HEK293 (cell line): ENCODE results near the gene CCBE1.

Experiments used
- HOXA7 ChIP-seq: sonication (generic); formaldehyde crosslinking; IDR thresholded peaks from 2 replicates; pipeline ENCODE4 v1.8.1; 2022; ENCODE audit warnings: missing genetic modification reagents, borderline replicate concordance
- KLF1 ChIP-seq: fragments of 450-650 bp; formaldehyde crosslinking; IDR thresholded peaks from 2 replicates; pipeline ENCODE4 v1.5.1; 2016; ENCODE audit warnings: missing biosample characterization, missing genetic modification characterization
- OVOL3 ChIP-seq: fragments of 450-650 bp; formaldehyde crosslinking; IDR thresholded peaks from 2 replicates; pipeline ENCODE4 v1.5.1; 2016; ENCODE audit warnings: missing biosample characterization, missing genetic modification characterization
- PBX3 ChIP-seq: sonication (generic); formaldehyde crosslinking; IDR thresholded peaks from 2 replicates; pipeline ENCODE4 v1.8.1; 2022; ENCODE audit warnings: mild to moderate bottlenecking, moderate library complexity, missing genetic modification reagents
- REST ChIP-seq: fragments of 450-650 bp; formaldehyde crosslinking; IDR thresholded peaks from 2 replicates; pipeline ENCODE4 v1.5.1; 2016; ENCODE audit warnings: missing biosample characterization, missing genetic modification characterization
- YY1 ChIP-seq: fragments of 450-650 bp; formaldehyde crosslinking; IDR thresholded peaks from 2 replicates; pipeline ENCODE4 v1.5.1; 2018; ENCODE audit warnings: missing biosample characterization, missing genetic modification characterization
- ZEB2 ChIP-seq: fragments of 450-650 bp; formaldehyde crosslinking; IDR thresholded peaks from 2 replicates; pipeline ENCODE4 v1.5.1; 2016; ENCODE audit warnings: missing biosample characterization, missing genetic modification characterization
- ZFP3 ChIP-seq: fragments of 450-650 bp; formaldehyde crosslinking; IDR thresholded peaks from 2 replicates; pipeline ENCODE4 v1.5.1; 2016; ENCODE audit warnings: low read depth, missing biosample characterization, missing genetic modification characterization
- ZFP41 ChIP-seq: fragments of 450-650 bp; formaldehyde crosslinking; IDR thresholded peaks from 2 replicates; pipeline ENCODE4 v1.5.1; 2016; ENCODE audit warnings: missing biosample characterization, missing genetic modification characterization, borderline replicate concordance
- ZNF138 ChIP-seq: fragments of 450-650 bp; formaldehyde crosslinking; IDR thresholded peaks from 2 replicates; pipeline ENCODE4 v1.5.1; 2016; ENCODE audit warnings: missing biosample characterization, missing genetic modification characterization, borderline replicate concordance
- ZNF174 ChIP-seq: fragments of 450-650 bp; formaldehyde crosslinking; IDR thresholded peaks from 2 replicates; pipeline ENCODE4 v1.5.0; 2017; ENCODE audit warnings: missing biosample characterization, mild to moderate bottlenecking, missing genetic modification characterization
- ZNF184 ChIP-seq: fragments of 450-650 bp; IDR thresholded peaks from 2 replicates; pipeline ENCODE4 v1.5.1; 2018; ENCODE audit warnings: missing biosample characterization, mild to moderate bottlenecking, missing genetic modification characterization
- ZNF266 ChIP-seq: fragments of 450-650 bp; formaldehyde crosslinking; IDR thresholded peaks from 2 replicates; pipeline ENCODE4 v1.5.1; 2016; ENCODE audit warnings: missing biosample characterization, missing genetic modification characterization, low read depth
- ZNF280D ChIP-seq: fragments of 450-650 bp; formaldehyde crosslinking; IDR thresholded peaks from 2 replicates; pipeline ENCODE4 v1.5.1; 2016; ENCODE audit warnings: missing biosample characterization, missing genetic modification characterization
- ZNF513 ChIP-seq: fragments of 450-650 bp; IDR thresholded peaks from 2 replicates; pipeline ENCODE4 v1.5.1; 2018; ENCODE audit warnings: missing biosample characterization, missing genetic modification characterization
- ZNF558 ChIP-seq: fragments of 450-650 bp; formaldehyde crosslinking; IDR thresholded peaks from 2 replicates; pipeline ENCODE4 v1.5.1; 2016; ENCODE audit warnings: missing biosample characterization, missing genetic modification characterization
- ZNF624 ChIP-seq: fragments of 450-650 bp; formaldehyde crosslinking; IDR thresholded peaks from 2 replicates; pipeline ENCODE4 v1.5.1; 2017; ENCODE audit warnings: missing biosample characterization, missing genetic modification characterization
- ZNF670 ChIP-seq: fragments of 450-650 bp; formaldehyde crosslinking; IDR thresholded peaks from 2 replicates; pipeline ENCODE4 v1.5.1; 2016; ENCODE audit warnings: missing biosample characterization, missing genetic modification characterization, low read depth
- ZNF704 ChIP-seq: fragments of 450-650 bp; formaldehyde crosslinking; IDR thresholded peaks from 2 replicates; pipeline ENCODE4 v1.5.1; 2016; ENCODE audit warnings: missing biosample characterization, missing genetic modification characterization
- ZNF747 ChIP-seq: fragments of 450-650 bp; formaldehyde crosslinking; IDR thresholded peaks from 2 replicates; pipeline ENCODE4 v1.5.1; 2016; ENCODE audit warnings: missing biosample characterization, missing genetic modification characterization
- ZNF76 ChIP-seq: fragments of 450-650 bp; formaldehyde crosslinking; IDR thresholded peaks from 2 replicates; pipeline ENCODE4; 2016; ENCODE audit warnings: low read depth, missing biosample characterization, missing genetic modification characterization, borderline replicate concordance
- ZNF792 ChIP-seq: fragments of 450-650 bp; formaldehyde crosslinking; IDR thresholded peaks from 2 replicates; pipeline ENCODE4 v1.5.1; 2016; ENCODE audit warnings: missing biosample characterization, missing genetic modification characterization
- ZSCAN5A ChIP-seq: fragments of 450-650 bp; formaldehyde crosslinking; IDR thresholded peaks from 2 replicates; pipeline ENCODE4 v1.5.1; 2016; ENCODE audit warnings: missing biosample characterization, missing genetic modification characterization
- TF ChIP-seq, protein P1 (sequence below): fragments of 450-650 bp; formaldehyde crosslinking; IDR thresholded peaks from 2 replicates; pipeline ENCODE4 v1.5.1; 2016; ENCODE audit warnings: missing biosample characterization, missing genetic modification characterization

The CCBE1 gene

DNA sequence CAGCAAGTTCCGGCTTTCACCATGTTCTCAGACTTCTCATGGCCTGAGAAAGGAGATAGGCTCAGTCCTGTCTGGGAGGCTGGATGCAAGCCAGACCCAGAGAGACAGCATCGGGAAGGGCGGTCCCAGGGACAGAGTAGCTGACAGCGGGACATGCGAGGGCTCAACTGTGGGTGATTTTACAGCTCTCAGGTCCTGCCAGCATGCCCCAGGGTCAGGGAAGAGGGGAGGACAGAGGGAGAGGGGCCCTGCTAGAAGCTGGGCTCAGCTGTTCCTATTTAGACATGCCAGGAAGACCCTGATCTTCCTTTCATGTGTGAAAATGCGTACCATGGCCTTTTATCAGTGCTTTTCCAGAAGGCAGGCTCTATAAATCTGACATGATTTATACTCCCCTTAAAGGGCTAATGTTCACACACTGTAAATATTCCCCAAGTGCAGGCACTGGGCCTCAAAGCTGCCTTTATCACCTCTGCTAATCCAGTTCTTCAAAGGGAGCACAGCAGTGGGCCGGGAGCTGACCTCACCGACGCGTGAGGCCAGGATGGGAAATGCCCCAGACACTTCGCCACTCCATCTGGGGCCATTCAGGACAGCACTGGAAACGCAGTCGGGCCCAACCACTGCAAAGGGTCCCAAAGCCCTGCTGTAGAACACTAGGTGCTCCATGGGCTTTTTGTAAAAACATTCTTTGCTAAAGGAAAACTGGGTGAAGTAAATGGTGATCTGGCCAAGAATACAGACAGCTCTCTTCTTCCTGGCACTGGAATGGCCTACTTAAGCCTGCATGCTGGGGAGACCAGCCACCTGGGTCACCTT, 242.1 kb downstream of the CCBE1 start (continued):
- TF ChIP-seq ZNF280D (no peak), ZNF174 (tag by site-specific recombination) (peak; percentile 80; the same call in 1 of the 2 replicates), YY1 (tag by site-specific recombination) (no peak), ZNF184 (tag by site-specific recombination) (no peak; the same call in 1 of the 2 replicates), ZNF624 (tag by site-specific recombination) (no peak), OVOL3 (tag by site-specific recombination) (peak; percentile 95), ZEB2 (peak; percentile 96), KLF1 (tag by site-specific recombination) (0 out of 2 replicates have a peak, but pooled peaks have one; percentile 38), ZNF792 (tag by site-specific recombination) (no peak), HOXA7 (CRISPR knock-in tag) (no peak), ZNF670 (tag by site-specific recombination) (no peak), ZNF747 (tag by site-specific recombination) (no peak), ZNF558 (tag by site-specific recombination) (peak; percentile 87), PBX3 (CRISPR knock-in tag) (no peak), ZNF266 (tag by site-specific recombination) (0 out of 2 replicates have a peak, but pooled peaks have one; percentile 30), ZNF138 (tag by site-specific recombination) (no peak), ZNF704 (no peak), ZFP3 (0 out of 2 replicates have a peak, but pooled peaks have one; percentile 10), ZSCAN5A (tag by site-specific recombination) (0 out of 2 replicates have a peak, but pooled peaks have one; percentile 25), ZNF513 (tag by site-specific recombination) (no peak; the same call in 1 of the 2 replicates), ZNF76 (tag by site-specific recombination) (peak; percentile 58; the same call in 1 of the 2 replicates), REST (tag by site-specific recombination) (no peak), ZFP41 (tag by site-specific recombination) (no peak)
- TF ChIP-seq, protein P1, sequence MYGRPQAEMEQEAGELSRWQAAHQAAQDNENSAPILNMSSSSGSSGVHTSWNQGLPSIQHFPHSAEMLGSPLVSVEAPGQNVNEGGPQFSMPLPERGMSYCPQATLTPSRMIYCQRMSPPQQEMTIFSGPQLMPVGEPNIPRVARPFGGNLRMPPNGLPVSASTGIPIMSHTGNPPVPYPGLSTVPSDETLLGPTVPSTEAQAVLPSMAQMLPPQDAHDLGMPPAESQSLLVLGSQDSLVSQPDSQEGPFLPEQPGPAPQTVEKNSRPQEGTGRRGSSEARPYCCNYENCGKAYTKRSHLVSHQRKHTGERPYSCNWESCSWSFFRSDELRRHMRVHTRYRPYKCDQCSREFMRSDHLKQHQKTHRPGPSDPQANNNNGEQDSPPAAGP (tag by site-specific recombination): peak; percentile 67; the same call in 1 of the 2 replicates
